Esophagus muscularis mucosa (tissue), 3 donors: Measurements from ENCODE around the gene KLK14.

ENCODE experiments used
- POLR2A ChIP-seq: fragments of 450-650 bp; IDR thresholded peaks from one replicate; pipeline ENCODE4 v1.6.1; 2017; ENCODE audit warnings: antibody characterized with exemption, moderate library complexity, mild to moderate bottlenecking, low read depth
- TF ChIP-seq, protein P1 (sequence below), 3 experiments: fragments of 200-600 bp in 2 of 3; fragments of 450-650 bp in 1 of 3; sonication (generic) in 2 of 3; IDR thresholded peaks; one replicate each; pipeline ENCODE4 v1.5.1; 2017 to 2019; ENCODE audit warnings: antibody characterized with exemption in 3 of 3, mild to moderate bottlenecking in 2 of 3, moderate library complexity in 1 of 3

DNA sequence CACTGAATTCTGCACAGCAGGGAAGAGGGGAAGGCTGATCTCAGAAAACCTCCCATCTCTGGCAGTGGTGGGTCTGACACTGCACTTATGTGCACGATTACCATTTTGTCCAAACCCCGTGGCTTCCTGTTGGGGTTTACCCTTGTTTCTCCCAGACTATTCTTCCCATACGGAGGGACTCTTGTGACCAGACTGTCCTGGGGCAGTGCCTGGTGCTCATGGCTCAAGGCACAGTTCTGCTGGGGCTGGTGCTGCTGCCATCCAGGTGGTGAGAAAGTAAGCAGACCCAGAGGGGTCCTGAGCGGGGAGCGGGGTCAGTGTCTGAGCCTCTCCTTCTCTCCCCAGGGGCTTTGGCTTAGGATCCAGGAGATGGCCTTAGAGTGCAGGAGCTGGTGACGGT is 36.9 kb upstream of the KLK14 start:
- TF ChIP-seq, protein P1, sequence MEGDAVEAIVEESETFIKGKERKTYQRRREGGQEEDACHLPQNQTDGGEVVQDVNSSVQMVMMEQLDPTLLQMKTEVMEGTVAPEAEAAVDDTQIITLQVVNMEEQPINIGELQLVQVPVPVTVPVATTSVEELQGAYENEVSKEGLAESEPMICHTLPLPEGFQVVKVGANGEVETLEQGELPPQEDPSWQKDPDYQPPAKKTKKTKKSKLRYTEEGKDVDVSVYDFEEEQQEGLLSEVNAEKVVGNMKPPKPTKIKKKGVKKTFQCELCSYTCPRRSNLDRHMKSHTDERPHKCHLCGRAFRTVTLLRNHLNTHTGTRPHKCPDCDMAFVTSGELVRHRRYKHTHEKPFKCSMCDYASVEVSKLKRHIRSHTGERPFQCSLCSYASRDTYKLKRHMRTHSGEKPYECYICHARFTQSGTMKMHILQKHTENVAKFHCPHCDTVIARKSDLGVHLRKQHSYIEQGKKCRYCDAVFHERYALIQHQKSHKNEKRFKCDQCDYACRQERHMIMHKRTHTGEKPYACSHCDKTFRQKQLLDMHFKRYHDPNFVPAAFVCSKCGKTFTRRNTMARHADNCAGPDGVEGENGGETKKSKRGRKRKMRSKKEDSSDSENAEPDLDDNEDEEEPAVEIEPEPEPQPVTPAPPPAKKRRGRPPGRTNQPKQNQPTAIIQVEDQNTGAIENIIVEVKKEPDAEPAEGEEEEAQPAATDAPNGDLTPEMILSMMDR (IDR thresholded peaks at IDR 0.05) = no peak
- TF ChIP-seq POLR2A = no peak
